ENCODE data around the gene MRPS31.

MRPS31 gene

DNA sequence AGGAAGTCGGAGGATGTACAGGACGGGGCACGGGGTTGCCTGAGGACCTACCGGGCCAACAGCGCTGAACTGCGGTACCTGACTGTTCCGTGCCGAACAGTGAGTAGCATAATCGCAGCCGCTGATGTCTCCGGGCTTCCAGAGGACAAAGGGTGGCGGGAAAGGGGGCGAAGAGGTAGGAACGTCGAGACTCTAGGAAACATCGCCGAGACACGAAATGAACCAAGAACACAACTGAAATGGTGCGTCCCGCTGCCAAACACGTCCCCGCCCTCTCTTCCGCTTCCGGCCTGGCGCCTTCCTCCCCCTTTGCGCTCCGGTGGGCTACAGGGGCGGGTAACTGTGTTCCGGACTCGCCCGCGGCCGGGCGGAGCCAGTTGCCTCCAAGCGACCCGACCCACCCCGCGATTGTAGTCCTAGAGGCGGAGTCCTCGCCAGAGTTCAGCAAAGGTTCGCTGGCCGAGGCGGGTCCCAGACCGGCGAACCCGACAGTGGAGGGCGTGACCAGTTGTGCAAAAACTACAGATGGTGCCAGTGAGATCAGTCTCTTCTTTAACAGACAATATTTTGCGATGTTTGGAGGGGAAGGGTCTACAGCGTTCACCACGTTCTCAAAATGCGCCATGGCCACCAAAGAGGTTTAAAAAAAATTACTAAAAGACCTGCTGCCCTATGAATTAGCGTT, at the start of gene MRPS31:
Gene MRPS31 (minus strand): TSS at position 257 of the 685 bp plus-strand sequence. CDS start 54 bp downstream, at position 203.
- peak; percentile 93 for DNase-seq

DNA sequence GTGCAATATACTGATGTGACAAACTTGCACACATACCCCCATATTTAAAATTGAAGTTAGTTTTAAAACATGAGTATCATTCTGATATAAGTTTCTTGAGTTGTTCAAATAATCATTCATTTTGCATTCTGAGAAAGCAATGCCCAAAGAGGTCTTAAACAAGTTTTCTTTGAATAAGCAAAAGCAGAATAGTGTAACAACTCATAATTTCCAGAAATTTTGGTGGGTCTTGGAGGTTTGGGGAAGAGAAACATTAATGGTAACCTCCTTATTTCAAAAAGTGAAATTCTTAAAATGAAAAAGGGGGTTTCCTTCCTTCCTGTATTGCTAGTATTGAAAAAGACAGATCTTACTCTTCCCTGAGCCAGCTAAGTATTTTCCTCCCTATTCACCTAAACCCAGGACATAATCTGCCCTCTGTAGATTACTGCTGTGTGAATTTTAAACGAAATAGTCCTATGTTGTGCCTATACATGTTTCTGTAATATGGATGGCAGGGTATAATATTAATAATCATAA, 48.9 kb upstream of the MRPS31 start:
- no peak for DNase-seq

DNA sequence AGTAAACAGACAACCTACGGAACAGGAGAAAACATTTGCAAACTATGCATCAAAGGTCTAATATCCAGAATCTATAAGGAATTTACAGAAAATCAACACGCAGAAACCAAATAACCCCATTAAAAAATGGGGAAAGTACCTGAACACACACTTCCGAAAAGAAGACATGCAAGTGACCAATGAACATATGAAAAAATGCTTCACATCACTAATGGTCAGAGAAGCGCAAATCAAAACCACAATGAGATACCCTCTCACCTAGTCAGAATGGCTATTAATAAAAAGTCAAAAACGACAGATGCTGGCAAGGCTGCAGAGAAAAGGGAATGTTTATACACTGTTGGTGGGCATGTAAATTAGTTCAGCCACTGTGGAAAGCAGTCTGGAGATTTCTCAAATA, 47.9 kb upstream of the MRPS31 start:
- no peak for DNase-seq

DNA sequence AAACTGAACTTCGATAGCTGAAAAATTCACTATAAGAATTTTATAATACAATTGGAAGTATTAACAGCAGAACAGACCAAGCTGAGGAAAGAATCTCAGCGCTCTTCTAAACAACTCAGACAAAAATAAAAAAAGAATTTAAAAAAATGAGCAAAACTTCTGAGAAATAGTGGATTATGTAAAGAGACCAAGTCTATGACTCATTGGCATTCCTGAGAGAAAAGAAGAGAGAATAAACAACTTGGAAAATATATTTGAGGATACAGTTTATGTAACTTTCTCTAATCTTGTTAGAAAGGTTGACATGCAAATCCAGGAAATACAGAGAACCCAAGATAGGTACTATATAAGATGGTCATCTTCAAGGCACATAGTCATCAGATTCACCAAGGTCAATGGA, 43.8 kb upstream of the MRPS31 start:
- no peak for DNase-seq

DNA sequence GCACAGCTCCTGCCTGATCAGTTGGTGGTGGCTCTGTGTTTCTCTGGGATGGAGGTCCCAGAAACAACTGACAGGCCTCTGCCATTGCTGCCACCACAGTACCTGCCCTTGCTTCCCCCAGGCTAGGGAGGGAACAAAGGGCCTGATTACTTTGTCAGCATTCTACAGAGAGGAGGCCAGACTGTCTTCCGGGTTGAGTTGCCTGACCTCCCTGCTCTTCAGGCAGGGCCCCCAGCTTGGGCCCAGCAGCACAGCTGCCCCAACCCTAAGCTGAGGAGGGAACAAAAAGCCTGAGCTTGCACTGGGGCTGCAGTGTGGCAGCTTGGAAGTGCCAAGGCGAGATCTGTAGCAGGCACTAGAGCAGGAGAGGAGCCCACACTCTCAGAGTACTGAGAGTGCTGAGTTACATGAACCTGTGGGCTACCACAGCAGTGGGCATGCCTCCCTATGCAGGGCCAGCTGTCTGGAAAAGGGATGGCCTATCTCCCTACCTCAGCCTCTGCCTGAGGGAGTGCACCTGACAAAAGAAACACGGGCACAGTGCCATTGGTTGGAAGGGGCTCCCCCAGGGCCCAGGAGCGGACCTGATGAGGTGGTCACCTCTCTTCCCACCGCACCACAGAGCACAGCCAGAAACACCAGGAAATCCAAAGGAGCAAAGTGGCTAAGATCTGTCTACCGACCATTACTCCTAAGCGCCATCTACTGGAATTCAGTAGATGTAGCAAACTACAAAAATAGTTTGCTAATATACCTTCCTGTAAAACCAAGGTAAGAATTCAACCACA, 42.9 kb upstream of the MRPS31 start:
- peak; percentile 42 for DNase-seq

DNA sequence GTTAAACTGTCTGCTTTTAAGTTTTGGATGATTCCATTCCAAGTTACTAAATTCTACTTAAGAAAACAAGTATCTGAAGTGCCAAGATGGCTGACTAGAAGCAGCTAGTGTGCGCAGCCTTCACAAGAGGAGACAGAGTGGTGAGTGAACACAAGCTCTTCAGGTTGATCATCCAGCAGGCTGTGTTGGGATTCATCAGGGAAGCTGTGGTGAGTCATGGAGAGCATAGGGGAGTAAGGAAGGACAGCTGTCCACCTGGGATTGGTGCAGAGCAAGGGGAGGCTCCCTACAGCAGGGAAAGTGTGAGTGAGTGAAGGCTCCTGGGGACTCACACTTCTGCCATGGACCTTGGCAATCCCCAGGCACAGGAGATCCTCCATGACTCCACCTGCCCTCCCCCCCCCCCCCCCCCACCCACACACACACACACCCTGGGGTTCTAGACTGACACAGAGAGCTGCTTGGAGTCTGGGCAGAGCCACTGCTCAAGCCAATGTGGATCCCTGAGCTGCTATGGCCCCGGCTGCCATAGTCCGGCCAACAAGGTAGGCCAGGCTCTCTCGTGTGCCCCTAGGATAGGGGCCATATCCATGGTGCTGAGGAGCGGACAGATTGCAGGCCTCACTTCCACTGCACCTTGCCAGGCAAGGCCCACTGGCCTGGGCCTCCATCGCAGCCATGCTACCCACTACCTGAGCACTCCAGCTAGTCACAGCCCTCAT, 41.9 kb upstream of the MRPS31 start:
- DNase-seq: no peak

DNA sequence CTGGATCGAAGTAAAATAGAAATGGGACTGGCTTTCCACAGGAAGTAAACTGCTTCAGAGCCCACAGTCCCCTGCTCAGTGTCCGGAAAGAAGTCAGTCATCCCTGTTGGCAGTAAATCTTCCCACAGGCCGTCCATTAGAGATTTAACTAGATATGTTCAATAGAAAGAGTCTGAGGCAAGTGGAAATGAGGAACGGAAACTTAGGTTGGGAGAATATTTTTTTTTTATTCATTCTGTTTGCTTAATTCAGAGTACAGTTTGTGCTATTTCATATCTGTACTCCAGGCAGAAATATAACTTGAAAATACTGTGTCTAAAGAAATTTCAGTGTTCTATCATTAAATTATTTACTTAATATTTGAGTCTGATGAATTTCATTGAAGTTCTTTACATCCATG, 41.1 kb upstream of the MRPS31 start:
- DNase-seq: no peak

DNA sequence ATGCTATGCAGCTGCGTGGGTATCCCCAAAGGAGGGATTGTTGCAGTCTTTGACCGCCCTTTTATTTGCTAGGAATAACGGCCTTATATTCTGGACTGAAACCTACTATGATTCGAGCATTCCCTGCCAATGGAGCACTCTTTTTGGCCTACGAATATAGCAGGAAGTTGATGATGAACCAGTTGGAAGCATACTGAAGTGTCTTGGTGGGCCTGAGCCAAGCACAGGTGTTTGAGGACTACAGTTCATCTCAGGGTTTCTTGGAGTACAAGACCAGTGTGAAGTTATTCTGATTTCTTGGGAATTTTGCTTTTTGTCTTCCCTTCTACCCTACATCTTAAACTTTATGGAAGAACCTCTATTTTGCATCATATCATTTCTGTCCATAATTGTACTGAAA, 38.5 kb upstream of the MRPS31 start:
- no peak for DNase-seq

DNA sequence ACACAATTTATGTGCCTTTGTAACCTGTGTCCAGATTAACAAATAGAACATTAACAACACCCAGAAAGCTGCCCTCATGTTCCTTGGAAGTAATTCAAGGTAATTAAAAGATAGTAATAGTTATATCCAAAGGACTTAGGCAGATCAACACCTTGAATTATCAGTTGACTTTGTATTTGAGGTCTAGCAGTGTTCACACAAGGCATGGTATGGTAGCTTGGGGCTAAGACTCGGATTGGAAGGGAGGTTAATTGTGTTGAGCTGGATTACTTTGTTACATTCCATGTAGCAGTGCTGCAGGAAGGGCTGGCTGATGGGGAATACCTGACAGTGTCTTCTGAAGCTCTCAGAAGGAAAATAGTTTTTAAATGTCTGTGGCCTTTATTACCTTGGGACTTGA, 35.3 kb upstream of the MRPS31 start:
- DNase-seq: no peak

DNA sequence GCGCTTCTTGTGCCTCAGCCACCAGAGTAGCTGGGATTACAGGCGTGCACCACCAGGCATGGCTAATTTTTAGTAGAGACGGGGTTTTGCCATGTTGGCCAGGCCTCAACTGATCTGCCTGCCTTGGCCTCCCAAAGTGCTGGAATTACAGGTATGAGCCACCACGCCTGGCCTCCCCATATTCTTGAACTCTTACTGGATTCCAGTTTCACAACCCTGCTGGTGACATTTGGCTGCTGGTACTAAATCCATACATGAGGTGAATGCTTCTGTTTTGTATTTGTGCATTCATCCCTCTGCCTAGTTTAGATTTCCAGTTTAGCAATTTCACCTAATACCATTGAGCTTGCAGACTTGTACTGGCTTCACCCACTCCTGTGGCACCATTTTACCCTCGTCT, 32.3 kb upstream of the MRPS31 start:
- DNase-seq: no peak

DNA sequence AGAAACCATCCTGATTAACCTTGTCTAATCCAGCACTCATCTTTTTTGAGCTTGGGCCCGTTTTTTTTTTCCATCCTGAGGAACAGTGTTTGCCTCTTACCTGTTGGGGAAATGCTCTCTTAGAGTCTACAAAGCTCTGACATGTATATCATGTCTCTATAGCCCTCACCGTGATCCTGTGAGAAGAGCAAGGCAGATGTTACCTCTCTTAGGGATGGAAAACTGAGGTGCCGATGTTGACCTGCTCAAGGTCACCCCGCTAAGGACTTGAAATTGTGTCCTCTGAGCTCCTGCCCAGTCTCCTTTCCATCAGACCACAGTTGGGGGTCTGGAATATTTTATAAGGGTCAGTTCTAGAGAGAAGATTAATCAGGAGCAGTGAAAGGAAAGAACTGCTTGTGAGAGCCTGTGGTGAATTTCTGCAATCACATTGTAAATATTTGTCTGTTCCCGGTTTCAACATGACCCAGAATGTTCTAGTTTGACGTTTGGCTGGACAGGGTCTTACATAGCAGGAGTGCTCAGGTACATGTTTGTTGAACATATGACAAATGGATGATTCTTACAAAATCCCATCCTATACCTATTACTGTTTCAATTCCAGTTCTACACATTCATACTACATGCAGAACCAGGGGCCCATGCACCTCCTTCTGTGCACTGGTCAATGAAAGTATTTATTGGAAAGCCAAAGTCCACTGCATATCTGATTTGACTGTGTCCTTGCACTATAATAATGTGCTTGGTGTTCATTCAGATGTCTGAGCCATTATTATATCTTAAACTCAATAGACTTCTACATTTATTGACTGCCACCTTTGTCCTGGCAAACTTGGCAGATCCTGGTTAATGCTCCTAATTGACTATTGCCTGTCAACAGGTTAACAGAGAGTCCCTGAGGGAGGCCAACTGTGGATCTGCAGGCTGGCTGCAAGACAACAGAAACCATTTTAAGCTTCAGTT, 30.5 kb upstream of the MRPS31 start:
- DNase-seq: no peak

DNA sequence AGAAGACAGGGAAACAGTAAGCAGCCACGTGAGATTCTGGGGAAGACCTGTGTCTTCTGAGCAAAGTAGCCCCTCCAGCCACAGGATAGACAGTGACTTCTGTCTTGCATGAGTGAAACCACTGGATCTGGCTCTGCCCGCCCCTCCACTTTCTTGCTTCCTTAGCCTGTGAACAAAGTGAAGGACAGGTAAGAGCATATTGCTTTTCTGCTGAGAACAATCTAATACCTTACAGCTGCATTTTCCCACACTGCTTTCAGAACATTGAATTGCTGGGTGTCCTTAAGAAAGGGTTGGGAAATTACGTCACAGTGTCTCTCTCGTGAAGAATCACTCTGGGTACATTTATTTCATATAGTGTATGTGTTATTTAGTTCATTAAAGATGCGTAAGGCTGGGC, 29.6 kb upstream of the MRPS31 start:
- DNase-seq: no peak

DNA sequence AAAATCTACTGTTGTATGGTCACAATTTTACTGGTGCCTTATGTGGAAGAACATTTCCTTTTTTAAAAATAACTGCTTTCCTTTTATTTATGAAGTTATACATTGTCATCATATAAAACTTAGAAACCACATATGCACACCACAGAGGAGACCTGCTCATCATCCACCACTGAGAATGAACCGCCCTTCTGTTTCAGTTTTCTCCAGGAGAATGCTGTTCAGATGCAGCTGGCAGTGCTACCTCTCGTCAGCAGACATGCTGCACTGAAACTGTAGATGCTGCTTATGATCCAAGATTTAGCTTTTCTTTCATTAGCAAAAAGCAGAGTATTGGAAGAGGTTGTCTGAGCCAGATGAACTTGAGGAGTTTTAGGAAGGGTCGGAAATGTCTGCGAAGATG, 28.5 kb upstream of the MRPS31 start:
- DNase-seq: no peak

DNA sequence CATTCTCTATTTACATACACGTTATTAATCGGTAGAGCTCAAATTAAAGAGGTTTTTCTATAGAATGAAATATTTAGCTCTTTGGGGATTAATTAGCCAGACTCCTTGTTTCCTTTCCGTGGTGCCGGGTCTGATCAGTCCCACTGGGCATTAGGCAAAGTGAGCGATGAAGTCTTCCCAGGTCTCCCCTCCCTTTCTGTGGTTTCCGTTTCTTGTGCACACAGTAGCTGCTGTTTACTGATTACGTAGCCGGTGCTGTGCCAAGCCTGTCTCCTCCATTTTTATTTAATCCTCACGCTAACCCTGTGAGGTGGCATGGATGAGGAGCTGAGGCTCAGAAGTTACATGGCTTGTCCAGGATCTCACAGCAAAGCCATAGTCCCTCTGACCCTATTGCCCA, 27.4 kb upstream of the MRPS31 start:
- peak; percentile 66 for DNase-seq

DNA sequence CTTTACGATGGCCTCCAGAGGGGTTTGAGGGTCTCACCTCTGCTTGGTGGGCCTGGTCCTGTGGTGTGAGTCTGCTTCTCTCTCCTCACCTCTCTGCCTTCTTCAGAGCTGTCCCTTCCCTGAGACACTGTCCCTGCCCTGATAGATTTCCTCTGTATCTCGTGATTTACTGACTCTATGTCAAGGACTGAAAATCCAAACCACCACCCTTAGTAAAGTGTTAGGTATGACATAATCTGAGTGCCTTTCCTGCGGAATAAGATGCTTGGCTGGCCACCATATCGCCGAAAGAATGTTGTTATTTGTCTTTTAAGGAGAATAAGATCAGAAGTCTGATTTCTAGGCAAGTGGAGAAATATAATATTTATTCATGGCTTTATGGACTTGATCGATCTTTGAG, 25.7 kb upstream of the MRPS31 start:
- no peak for DNase-seq

DNA sequence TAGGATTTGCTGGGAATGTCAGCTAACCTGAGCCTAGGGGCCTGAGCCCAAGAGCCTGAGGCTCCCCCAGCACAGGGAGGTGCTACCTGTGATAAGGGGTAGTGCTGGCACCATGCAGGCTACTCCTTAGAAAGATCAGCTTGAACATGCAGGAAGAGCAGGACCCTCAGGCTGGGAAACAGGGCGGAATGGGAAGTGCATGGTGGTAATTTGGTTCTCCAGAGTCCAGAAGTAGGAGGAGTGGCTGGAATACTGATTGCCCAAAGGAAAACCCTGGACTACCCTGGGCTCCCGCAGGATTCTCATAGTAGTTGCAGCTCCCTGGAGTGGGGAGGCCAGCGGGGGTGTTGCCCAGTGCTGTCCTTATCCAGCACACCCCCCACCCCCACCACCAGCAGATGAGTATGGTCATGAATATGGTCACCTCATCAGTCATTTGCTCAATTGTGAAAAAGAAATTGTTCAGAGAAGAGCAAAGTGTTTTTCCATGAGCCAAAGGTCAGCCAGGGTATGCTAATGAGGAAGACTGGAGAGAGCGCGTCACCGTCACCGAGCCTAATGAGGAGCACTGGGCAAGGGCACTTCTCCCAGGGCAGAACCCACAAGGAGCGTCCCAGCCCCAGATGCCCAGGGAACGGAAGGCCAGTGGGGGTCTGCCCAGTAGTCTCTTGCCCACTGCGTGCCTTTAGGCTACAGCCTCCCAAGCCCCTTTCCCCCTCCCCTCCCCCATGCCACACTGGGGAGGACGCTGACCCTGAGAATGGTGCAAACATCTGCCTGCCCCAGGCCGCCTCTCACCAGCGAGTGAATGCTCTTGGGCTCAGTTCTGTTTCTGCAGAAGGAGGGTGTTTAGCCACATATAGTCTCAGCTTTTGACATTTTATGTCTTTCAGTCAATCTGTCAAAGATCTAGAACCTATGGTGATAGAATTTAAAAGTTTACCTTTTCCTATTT, 23.7 kb upstream of the MRPS31 start:
- no peak for DNase-seq

DNA sequence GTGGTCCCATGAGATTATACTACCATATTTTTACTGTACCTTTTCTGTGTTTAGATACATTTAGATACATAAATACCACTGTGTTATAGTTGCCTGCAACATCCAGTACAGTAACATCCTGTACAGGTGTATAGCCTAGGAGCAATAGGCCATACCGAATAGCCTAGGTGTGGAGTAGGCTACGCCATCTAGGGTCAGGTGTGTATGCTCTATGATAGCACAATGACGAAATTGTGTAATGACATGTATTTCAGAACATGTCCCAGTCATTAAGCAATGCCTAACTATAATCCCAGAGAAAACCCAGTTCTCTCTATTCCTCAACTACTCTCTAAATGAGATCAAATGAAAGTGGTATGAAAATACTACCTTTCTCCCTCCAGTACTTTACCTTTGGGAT, 22.3 kb upstream of the MRPS31 start:
- DNase-seq: no peak

DNA sequence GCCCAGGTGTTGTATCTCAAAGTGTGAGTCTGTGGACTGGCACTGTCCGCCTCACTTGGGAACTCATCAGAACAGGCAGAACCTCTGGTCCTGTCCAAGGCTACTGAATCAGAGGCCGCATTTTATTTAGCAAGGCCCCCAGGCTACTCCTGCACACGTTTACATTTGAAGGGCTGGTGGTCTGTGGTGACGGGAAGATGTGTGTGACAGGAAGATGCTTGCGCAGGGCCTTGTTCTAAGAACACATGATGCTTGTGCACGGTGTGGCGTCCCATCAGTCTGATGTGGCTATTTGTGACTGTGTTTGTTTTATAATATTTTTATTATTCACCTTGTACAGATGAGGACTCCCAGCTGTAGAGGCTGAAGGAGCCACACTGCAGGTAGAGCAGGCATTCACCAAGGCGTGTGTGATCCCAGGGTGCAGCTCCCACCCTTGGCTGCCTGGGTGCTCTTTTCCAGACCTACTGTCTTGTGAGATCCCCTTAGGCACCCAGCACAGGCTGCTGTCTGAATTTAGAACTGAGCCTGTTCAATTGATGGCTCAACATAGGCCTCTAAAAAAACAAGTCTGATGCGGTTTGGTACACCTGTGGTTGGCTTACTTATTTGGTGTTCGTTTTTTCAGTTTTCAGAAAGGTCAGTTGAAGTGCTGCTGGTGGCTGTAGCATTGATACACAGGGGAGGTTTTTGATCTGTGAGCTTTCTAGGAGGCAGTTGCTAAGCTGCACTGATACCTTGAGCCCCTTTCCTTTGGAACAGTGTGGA, 21.5 kb upstream of the MRPS31 start:
- no peak for DNase-seq

DNA sequence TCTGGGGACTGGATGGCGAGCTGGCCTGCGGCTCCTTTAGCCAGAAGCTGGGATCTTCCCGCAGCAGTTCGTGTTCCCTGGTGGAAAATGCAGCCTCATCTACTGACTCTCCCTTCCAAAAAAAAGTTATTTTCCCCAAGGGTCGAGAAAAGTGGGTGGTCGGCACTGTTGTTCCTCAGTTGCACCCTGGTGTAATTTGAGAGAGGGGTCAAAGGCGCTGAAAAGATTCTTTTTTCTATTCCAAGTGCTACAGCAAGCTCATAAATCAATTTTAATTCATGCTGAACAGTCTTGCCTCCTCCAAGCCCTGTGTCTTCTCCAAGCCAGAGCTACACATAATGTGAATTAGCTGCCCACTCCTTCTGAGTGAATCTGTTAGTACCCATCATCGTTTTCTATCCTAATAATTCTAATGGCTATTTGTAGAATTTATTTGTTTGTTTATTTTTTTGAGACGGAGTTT, 19.2 kb upstream of the MRPS31 start:
- DNase-seq: peak; percentile 55

All from NCI-H526 treated with DMSO at 0.1 percent for 48 hours (cell line).